GM21786 (cell line): ENCODE measurements around the gene ABCC2.
"Not testable (repeated sequence)": the region's sequence is repeated elsewhere in the genome, so short reads cannot be mapped to it uniquely, and the experiment has no call there.

ENCODE experiments used
- ATAC-seq: cut with Tn5 transposase; IDR thresholded peaks from one replicate; pipeline ENCODE4 v1.9.1; 2021; ENCODE audit not compliant: unreplicated experiment

The ABCC2 gene

GRCh38 chr10:99807786-99808185 is 25.3 kb downstream of the ABCC2 start:
- ATAC-seq, result no peak

DNA sequence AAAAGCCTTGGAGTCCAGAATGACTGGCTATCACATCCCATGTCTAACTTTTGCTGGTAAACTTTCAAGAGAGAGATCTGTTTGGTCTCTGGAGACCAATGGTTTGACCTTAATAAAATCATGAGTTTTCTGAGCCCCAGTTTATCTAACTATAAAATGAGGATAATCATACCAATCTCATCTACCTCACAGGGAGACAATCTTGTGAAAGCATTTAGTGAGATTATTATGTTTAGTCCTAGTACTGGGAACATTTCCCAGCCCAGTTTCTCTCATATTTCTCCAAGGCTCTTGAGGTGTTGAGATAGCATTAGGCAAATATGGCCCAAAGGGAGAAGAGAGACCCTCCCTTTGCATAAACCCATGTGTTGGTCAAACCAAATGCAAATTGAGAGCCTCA is 25.8 kb downstream of the ABCC2 start:
- no peak for ATAC-seq

DNA sequence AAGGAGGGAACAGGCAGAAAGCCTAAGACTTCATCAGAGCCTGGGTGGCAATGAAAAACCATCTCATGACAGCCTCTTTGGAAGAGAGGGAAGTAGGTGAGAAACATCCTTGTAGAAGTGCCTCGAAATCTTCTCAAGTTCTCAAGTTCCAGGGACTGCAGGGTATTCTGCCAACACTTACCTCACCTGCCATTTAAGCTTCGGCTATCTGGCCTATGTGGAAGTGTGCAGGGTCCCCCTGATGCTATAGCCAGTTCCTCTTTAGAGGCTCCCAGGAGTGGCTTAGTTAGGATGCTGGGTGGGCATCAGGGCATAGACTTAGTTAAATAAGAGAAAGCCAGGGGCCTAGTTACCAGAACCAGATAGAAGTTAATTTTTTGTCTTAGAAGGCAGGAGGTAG is 27.0 kb downstream of the ABCC2 start:
- ATAC-seq, result no peak

DNA sequence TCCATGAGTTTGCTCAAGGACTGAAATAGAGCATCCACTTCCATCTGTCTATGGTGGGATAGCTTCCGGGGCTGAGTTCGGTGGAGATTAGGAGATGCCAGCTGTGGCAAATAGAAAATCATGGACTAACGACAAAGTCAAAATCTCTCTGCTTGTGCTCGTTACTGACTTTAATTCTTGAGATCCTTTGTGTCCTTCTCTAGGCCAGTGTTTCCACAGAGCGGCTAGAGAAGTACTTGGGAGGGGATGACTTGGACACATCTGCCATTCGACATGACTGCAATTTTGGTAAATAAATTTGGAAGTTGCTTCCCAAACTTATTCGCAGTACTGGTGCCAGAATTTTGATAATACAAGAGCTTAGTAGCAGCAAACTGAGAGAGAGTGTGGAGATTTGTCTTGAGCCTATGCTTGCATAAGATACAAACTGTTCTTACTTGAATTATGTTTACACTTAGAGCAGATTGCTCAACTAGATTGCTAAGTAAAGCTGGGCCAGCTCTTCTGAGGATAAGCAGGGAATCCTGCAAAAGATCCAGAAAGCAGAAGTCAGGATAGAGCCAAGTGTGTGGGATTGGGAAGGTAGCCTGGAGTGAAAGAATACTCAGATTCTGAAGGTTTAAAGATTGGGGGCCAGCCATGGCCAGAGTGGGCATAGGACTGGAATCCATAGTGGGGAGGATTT is 27.6 kb downstream of the ABCC2 start:
- no peak for ATAC-seq

DNA sequence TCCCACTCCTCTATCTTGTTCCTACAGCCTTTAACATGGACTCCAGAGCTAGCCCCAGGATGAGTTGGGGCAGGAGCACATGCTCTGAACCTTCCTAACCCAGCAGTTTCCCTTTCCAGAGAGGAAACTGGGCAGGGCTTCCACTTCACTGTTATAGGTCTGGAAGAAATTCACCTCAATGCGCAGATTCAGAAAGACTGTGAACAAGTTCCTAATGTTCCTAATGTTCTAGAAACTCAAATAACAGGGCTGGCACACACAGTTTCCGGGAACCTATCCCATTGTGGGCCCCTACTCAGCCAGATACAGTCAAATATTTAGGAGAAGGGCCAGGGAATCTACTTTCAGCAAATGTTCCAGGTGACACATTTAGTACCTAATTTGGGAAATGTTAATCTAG is 29.7 kb downstream of the ABCC2 start:
- ATAC-seq, result no peak

- no peak for ATAC-seq
Measured at GRCh38 chr10:99814143-99814542, 31.7 kb downstream of the ABCC2 start.

- ATAC-seq, result no peak
Measured at GRCh38 chr10:99815621-99816020, 33.2 kb downstream of the ABCC2 start.

DNA sequence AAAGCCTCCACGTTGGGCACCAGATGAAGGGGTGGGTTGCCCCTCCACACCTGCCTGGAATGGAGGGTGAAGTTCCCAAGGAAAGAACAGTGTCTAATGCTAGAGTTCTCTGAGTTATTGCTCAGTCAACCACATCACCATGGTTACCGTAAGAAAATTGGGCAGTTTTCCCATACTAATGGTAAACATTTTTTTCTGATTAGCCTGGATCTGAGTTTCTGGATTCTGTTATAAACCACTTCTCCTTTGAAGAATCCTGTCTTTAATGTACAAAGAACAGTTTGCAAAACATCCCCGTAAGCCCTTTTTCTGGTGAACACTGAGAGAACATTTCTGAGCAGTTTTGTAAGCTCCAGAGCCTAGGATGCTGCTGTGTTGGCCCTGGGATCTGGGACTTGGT is 45.5 kb downstream of the ABCC2 start:
- no peak for ATAC-seq

- no peak for ATAC-seq
Measured at GRCh38 chr10:99828464-99828863, 46.0 kb downstream of the ABCC2 start.

GRCh38 chr10:99832439-99832838 is 50.0 kb downstream of the ABCC2 start:
- no peak for ATAC-seq

DNA sequence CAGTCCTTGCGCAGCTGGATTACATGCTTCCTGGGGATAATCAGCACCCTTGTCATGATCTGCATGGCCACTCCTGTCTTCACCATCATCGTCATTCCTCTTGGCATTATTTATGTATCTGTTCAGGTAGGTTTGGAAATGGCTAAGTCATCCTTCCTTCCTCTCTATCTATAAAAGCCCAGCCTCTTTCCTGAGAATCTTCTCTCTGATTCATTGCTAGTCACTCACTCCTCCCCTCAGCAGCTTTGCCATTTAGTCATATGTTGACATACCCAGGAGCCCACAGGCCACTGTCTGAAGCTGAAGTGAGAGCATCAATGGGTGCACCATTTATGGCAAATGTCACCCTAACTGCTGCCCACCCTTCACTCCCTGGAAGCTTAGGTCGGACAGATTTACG is 52.0 kb downstream of the ABCC2 start:
- ATAC-seq, result no peak

GRCh38 chr10:99835947-99836346 is 53.5 kb downstream of the ABCC2 start:
- ATAC-seq, result no peak

DNA sequence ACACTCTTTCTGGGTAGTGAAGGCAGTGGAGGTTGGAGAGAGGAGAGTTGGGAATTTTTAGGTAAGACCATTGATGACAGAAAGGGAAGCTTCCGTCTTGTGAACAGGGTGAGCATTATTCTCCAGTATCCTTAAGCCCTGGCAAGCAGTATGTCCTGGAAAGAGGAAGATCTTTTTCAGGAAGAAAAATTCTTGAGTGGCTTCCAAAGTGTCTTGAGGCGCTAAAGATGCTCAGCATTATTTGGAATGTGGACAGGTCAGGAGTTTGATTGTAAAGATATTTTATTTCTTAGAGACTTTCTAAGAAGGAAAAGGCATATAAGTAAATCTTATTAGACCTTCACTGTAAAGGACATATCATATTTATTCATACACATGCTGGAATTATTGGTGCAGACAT is 54.3 kb downstream of the ABCC2 start:
- ATAC-seq, result no peak

GRCh38 chr10:99840859-99841258 is 58.4 kb downstream of the ABCC2 start:
- ATAC-seq, result not testable (repeated sequence)

- no peak for ATAC-seq
Measured at GRCh38 chr10:99841746-99842145, 59.3 kb downstream of the ABCC2 start.

- ATAC-seq, result no peak
Measured at GRCh38 chr10:99843310-99843709, 60.9 kb downstream of the ABCC2 start.

- no peak for ATAC-seq
Measured at GRCh38 chr10:99844433-99844955, 62.1 kb downstream of the ABCC2 start.

DNA sequence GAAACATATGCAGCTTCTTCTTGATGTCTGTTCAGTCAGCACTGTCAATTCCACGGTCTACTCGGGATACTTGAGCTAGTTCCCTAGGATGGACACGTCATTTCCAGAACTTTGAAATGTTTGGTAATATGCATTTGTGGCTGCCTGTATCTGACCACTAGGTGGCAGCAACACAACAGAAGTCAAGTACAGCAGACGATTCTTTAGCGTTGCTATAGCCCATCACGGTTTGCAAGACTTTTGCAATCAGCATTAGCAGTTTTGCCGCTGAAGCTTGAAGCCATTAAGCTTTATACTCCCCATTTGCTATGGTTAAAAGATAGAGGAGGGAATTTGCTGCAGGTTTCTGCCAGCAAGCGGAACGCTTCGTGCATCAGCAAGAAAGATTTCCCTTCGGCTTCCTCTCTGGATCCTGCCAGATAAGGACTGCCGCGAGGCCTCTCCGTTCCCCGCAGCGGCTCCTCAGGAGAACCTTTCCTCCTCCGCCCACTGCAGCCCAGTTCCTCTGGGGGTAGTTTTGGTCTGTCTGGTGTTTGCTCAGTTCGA is 63.5 kb downstream of the ABCC2 start:
- ATAC-seq, result peak; percentile 76

GRCh38 chr10:99849057-99849456 is 66.6 kb downstream of the ABCC2 start:
- no peak for ATAC-seq

GRCh38 chr10:99849536-99849935 is 67.1 kb downstream of the ABCC2 start:
- no peak for ATAC-seq

GRCh38 chr10:99850021-99850766 is 67.8 kb downstream of the ABCC2 start:
- no peak for ATAC-seq

DNA sequence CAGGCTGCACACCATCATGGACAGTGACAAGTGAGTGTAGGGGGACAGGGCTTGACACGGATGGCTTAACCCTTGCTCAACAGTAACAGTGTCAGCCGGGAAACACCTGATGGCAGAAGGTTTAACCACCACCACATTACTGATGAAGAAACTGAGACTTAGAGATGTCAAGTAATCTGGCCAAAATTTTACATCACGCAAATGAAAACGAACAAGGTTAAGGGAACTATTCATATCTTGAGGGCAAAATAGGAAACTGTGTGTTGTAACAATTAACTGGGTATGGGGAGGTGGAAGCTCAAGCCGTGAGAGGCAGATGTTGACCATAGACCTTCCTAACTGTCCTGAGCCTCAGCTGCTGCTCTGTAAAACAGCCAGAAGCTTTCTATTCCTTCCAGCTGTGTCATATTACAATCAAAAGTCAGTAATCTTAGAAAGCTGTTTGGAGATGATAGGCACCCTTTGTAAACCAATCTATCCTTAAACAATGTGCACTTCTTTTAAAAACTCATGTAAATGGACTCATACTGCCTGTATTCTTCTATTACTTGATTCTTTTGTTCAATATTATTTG is 68.4 kb downstream of the ABCC2 start:
- ATAC-seq, result no peak
